GM12801 (cell line): Measurements from ENCODE around the gene SELENOP.

ENCODE experiments used
- TF ChIP-seq, protein P1 (sequence below): IDR thresholded peaks from one replicate; pipeline ENCODE4 v1.5.1; 2011; ENCODE audit warnings: control low read depth; ENCODE audit not compliant: insufficient read length; ENCODE audit errors: extremely low read depth

The SELENOP gene

DNA sequence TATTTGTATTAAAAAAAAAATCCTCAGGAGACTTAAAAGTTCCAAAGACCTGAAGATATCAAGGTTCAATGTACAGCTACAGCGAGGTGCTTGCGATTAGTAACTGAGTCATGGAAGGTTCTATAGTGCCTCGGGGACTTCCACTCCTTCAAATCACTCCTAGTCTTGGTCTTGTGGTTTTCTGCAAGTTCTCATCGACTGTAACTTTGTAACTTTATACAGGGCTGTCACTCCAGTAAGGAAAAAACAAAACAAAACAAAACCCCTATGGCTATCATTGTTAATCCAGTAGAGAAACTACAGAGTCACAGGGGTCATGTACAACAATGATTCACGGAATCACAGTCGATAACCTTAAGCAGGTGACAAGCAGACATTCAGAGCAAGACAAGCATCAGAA is 39.8 kb upstream of the SELENOP start:
- TF ChIP-seq, protein P1, sequence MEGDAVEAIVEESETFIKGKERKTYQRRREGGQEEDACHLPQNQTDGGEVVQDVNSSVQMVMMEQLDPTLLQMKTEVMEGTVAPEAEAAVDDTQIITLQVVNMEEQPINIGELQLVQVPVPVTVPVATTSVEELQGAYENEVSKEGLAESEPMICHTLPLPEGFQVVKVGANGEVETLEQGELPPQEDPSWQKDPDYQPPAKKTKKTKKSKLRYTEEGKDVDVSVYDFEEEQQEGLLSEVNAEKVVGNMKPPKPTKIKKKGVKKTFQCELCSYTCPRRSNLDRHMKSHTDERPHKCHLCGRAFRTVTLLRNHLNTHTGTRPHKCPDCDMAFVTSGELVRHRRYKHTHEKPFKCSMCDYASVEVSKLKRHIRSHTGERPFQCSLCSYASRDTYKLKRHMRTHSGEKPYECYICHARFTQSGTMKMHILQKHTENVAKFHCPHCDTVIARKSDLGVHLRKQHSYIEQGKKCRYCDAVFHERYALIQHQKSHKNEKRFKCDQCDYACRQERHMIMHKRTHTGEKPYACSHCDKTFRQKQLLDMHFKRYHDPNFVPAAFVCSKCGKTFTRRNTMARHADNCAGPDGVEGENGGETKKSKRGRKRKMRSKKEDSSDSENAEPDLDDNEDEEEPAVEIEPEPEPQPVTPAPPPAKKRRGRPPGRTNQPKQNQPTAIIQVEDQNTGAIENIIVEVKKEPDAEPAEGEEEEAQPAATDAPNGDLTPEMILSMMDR: no peak

DNA sequence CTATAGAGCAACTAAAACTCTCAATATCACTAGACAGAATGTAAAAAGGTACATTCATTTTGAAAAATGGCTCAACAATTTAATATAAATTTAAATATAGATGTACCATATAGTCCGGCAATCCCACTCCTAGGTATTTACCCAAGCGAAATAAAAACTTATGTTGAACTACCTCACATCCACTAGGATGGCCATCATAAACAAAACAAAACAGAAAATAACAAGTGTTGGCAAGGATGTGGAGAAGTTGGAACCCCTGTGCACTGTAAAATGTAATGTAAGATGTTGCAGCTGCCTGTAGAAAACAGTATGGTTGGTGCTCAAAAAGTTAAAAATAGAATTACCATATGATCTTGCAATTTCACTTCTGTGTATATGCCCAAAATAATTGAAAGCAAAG is 36.9 kb upstream of the SELENOP start:
- TF ChIP-seq, protein P1: no peak

DNA sequence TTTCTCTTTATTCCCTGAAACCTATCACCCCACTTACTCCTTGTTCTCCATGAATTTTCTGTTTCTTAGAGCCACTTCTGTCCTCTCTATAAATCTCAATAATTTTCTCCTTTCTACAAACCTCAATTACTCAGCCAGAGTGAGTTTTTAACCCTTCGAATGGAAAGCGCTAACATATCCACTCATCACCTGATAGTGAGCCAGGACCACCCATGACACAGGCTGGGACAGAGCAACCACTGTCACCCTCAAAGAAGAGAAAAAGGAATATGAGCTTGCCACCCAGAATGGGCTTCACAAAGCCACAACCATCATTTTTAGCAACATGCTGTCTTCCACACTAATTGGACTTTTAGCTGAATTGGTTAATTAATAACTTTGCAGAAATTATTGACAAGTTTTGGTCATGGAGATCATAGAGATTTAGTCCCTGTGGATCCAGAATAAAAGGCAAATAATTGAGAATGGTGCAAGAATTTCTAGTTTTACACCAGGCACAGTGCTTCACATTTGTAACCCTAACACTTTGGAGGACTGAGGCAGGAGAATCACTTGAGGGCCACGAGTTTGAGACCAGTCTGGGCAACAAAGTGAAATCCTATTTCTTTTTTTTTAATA is 32.1 kb upstream of the SELENOP start:
- TF ChIP-seq, protein P1: no peak

DNA sequence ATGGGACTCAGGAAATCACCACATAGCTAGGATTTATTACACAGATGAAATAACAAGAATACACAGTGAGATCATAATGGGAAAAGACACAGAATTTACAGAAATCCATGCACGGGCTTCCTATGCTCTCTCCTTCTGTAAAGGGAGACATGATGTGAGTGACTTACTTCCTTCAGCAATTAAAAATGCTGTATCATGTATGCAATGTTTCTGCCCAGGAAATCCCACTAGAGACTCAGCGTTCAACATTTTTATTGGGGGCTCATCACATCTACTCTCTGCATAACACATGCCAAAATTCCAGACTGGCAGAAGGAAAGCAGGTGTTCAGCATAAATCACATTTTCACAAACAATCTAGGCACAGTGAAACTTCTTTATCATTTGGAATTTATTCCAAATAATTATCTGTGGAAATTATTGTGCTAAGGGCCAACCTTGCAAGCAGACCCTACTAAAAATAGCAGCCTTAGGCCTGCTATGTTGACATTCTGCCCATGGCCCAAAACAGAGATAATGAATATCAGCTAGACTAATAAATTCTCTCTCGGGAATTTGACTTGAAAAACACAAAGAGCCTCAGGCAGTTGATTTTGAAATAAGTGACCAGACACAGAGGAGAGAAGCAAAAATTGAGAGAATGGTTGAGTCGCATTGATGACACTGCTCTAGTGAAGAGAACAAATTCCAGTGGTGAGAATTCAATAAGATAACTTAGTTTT is 31.4 kb upstream of the SELENOP start:
- TF ChIP-seq, protein P1: no peak

DNA sequence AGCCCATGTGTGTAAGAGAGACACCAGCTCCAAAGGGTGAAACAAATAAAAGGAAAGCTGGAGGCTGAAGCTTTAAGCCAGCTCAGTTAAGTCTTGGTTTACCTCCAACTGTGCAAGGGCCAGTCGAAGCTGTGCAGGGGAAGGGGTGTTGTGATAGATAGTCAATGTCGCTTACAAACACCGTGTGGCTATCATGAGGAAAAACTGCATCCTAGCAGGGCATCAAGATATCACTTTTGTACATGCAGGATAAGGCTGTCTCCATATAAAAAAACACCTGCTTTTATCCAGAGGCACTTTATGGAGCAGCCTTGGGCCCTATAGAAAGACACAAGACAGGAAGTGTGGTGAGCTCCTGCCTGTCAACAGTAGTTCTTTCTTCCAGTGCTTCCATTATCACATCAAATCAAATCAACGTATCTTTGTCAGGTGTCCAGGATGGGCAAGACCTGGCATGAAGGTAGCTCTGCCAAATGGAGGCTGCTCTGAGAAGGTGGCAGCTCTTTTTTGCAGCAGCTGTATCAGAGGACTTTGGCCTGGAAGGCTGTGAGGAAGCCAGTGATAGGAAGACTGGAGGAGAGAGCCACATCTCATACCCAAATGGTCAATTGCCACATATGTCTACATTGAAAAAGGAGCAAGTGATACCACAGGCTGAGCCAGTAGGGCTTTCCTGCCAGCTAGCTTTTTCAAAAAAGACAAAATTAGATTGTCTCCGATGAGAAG is 29.3 kb upstream of the SELENOP start:
- TF ChIP-seq, protein P1: no peak

DNA sequence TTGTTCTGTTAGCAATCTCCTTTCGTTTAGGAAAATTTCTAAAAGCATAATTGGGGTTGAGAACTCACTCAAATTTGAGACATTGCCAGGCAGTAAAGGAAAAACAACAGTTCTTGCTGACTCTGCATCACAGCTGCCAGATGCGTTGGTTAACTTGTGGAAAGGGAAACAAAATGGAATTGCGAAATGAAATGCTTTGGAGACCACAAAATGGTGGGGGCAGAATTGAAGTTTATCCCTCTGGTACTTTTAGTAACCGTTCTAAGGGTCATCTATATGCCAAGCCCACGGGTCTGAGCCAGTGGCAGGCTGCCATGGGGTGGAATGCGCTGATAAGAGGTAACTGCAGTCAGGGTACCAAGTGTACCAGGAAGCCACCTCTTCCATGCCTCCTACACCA is 28.6 kb upstream of the SELENOP start:
- TF ChIP-seq, protein P1: no peak

DNA sequence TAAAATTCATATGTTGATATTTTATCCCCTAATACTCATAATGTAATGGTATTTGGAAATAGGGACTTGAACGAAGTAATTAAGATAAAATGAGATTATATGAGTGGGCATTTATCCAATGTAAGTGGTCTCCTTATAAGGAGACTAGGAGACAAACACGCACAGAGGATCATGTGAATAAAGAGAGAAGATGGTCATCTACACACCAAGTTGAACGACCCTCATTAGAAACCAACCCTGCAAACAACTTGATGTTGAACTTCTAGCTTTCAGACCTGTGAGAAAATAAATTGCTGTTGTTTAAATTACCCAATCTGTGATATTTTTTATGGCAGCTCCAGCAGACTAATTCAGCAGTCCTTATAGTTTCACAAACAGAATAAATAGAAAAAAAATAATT is 27.5 kb upstream of the SELENOP start:
- TF ChIP-seq, protein P1: no peak
